A549 (cell line): ENCODE data around the gene STIP1. TPM values are rescaled to one million over a fixed set of nuclear protein-coding genes. Genes with fewer than 3 reads are reported as not detected.

ENCODE experiments used
- ATAC-seq, 2 experiments: fragments of 200-7000 bp in 1 of 2; fragments of >200 bp in 1 of 2; cut with Nextera tagmentation in 1 of 2; cut with Tn5 transposase in 1 of 2; 3 replicates each; pipeline versions ENCODE4 v1.8.0 to v1.9.1; 2018 to 2020; ENCODE audit warnings: mild to moderate bottlenecking in 1 of 2, moderate library complexity in 1 of 2
- CTCF ChIA-PET: fragments of 300-600 bp; sonication (Branson Sonifier 250); formaldehyde crosslinking; extraction: SDS; loops from one replicate; lab custom pipeline; 2021; ENCODE audit warnings: antibody characterized with exemption, inconsistent platforms; lab: Yijun Ruan, JAX
- POLR2A ChIA-PET: fragments of 350-600 bp; formaldehyde crosslinking; extraction: SDS; loops from one replicate; lab custom pipeline; 2021; ENCODE audit warnings: antibody characterized with exemption, inconsistent platforms; lab: Yijun Ruan, JAX
- DNase-seq, 2 experiments: peaks; one replicate each; pipeline versions ENCODE4 v3.0.0 to v3.0.0-alpha.2; 2011 to 2016; ENCODE audit warnings: low read depth in 1 of 2, low spot score in 1 of 2
- FAIRE-seq: peaks from 2 replicates; lab custom pipeline; 2011; peaks lifted over from hg19 to GRCh38; lab: Jason Lieb, UNC
- H3K27ac ChIP-seq, 2 experiments: fragments of >200 bp; sonication (Bioruptor Twin); formaldehyde crosslinking; 3 replicates each; pipeline ENCODE4 v1.5.1; 2016 to 2017
- H3K4me1 ChIP-seq: fragments of >200 bp; sonication (Bioruptor Twin); formaldehyde crosslinking; 3 replicates; pipeline ENCODE4 v1.6.1; 2016
- H3K4me2 ChIP-seq: fragments of >200 bp; sonication (Bioruptor Twin); formaldehyde crosslinking; 3 replicates; pipeline ENCODE4 v1.6.1; 2016
- H3K4me3 ChIP-seq: fragments of >200 bp; sonication (Bioruptor Twin); formaldehyde crosslinking; 3 replicates; pipeline ENCODE4 v1.5.1; 2016
- H3K9me3 ChIP-seq: fragments of >200 bp; sonication (Bioruptor Twin); formaldehyde crosslinking; 3 replicates; pipeline ENCODE4 v1.6.1; 2016
- CBX2 ChIP-seq: fragments of 200-600 bp; sonication (generic); IDR thresholded peaks from 2 replicates; pipeline ENCODE4 v1.6.1; 2016; ENCODE audit warnings: low read depth, mild to moderate bottlenecking, borderline replicate concordance
- CBX8 ChIP-seq: fragments of 200-600 bp; sonication (generic); IDR thresholded peaks from 2 replicates; pipeline ENCODE4 v1.6.1; 2016
- CHD2 ChIP-seq: fragments of 150-350 bp; IDR thresholded peaks from 2 replicates; pipeline ENCODE4 v1.6.1; 2014; ENCODE audit warnings: low read length; ENCODE audit not compliant: partially characterized antibody
- EHF ChIP-seq: fragments of 250-450 bp; sonication (Bioruptor Pico); IDR thresholded peaks from 2 replicates; pipeline ENCODE4 v1.5.0; 2020; ENCODE audit warnings: mild to moderate bottlenecking
- EHMT2 ChIP-seq: fragments of 200-600 bp; sonication (generic); IDR thresholded peaks from 2 replicates; pipeline ENCODE4 v1.6.1; 2016; ENCODE audit warnings: antibody characterized with exemption, low read depth, mild to moderate bottlenecking, moderate library complexity
- ESRRA ChIP-seq: fragments of 150-350 bp; IDR thresholded peaks from 2 replicates; pipeline ENCODE4 v1.6.1; 2014; ENCODE audit warnings: mild to moderate bottlenecking, low read length, borderline replicate concordance
- GATA3 ChIP-seq: IDR thresholded peaks from 2 replicates; pipeline ENCODE4 v1.6.1; 2012; ENCODE audit warnings: borderline replicate concordance
- HOXA7 ChIP-seq: fragments of 250-450 bp; sonication (Bioruptor Pico); IDR thresholded peaks from 2 replicates; pipeline ENCODE4 v1.5.0; 2020; ENCODE audit warnings: mild to moderate bottlenecking, moderate library complexity
- HOXB13 ChIP-seq: fragments of 250-450 bp; sonication (Bioruptor Pico); IDR thresholded peaks from 2 replicates; pipeline ENCODE4 v1.5.0; 2020; ENCODE audit warnings: low read depth, mild to moderate bottlenecking, moderate library complexity
- JUN ChIP-seq, 2 experiments: fragments of >200 bp; sonication (Bioruptor Twin); formaldehyde crosslinking; IDR thresholded peaks; 2 replicates in 1 of 2; 3 replicates in 1 of 2; pipeline ENCODE4 v1.6.1; 2016 to 2017
- JUNB ChIP-seq: fragments of >200 bp; sonication (Bioruptor Twin); formaldehyde crosslinking; IDR thresholded peaks from 2 replicates; pipeline ENCODE4 v1.6.1; 2016
- KDM1A ChIP-seq: fragments of 200-600 bp; sonication (generic); IDR thresholded peaks from 2 replicates; pipeline ENCODE4 v1.6.1; 2016; ENCODE audit warnings: low read depth, mild to moderate bottlenecking
- KDM5A ChIP-seq: fragments of 200-600 bp; sonication (generic); IDR thresholded peaks from 2 replicates; pipeline ENCODE4 v1.6.1; 2016; ENCODE audit warnings: antibody characterized with exemption, mild to moderate bottlenecking
- MYC ChIP-seq: IDR thresholded peaks from 2 replicates; pipeline ENCODE4 v1.6.1; 2012; ENCODE audit warnings: mild to moderate bottlenecking, inconsistent platforms, low read length, improper control_type of control experiment, borderline replicate concordance
- NPAS2 ChIP-seq: fragments of 250-450 bp; sonication (Bioruptor Pico); IDR thresholded peaks from 2 replicates; pipeline ENCODE4 v1.8.0; 2022; ENCODE audit warnings: mild to moderate bottlenecking, moderate library complexity, borderline replicate concordance
- NR3C1 ChIP-seq: fragments of >200 bp; sonication (Bioruptor Twin); formaldehyde crosslinking; IDR thresholded peaks from 3 replicates; pipeline ENCODE4 v1.6.1; 2017
- RARB ChIP-seq: fragments of 250-450 bp; sonication (Bioruptor Pico); IDR thresholded peaks from 2 replicates; pipeline ENCODE4 v1.8.0; 2021; ENCODE audit warnings: mild to moderate bottlenecking, moderate library complexity
- RFX5 ChIP-seq: fragments of 450-650 bp; IDR thresholded peaks from 2 replicates; pipeline ENCODE4 v1.7.1; 2014; ENCODE audit warnings: antibody characterized with exemption, mild to moderate bottlenecking, moderate library complexity
- RNF2 ChIP-seq: fragments of 200-600 bp; sonication (generic); IDR thresholded peaks from 2 replicates; pipeline ENCODE4 v1.6.1; 2016; ENCODE audit warnings: low read depth, mild to moderate bottlenecking, antibody characterized with exemption, moderate library complexity, borderline replicate concordance
- SMC3 ChIP-seq: fragments of >200 bp; sonication (Bioruptor Twin); formaldehyde crosslinking; IDR thresholded peaks from 3 replicates; pipeline ENCODE4 v1.6.1; 2018; ENCODE audit warnings: inconsistent platforms
- SREBF2 ChIP-seq: fragments of 450-650 bp; IDR thresholded peaks from 2 replicates; pipeline ENCODE4 v1.6.1; 2014; ENCODE audit warnings: mild to moderate bottlenecking, moderate library complexity
- TFCP2L1 ChIP-seq: fragments of 250-450 bp; sonication (Bioruptor Pico); IDR thresholded peaks from 2 replicates; pipeline ENCODE4 v1.5.0; 2021; ENCODE audit warnings: mild to moderate bottlenecking
- ZC3H11A ChIP-seq: fragments of 450-650 bp; IDR thresholded peaks from 2 replicates; pipeline ENCODE4 v1.6.1; 2014; ENCODE audit warnings: antibody characterized with exemption, mild to moderate bottlenecking
- ZFP36 ChIP-seq: fragments of 450-650 bp; IDR thresholded peaks from 2 replicates; pipeline ENCODE4 v1.6.1; 2014; ENCODE audit warnings: borderline replicate concordance; ENCODE audit not compliant: partially characterized antibody
- ZNF302 ChIP-seq: fragments of 250-450 bp; sonication (Bioruptor Pico); IDR thresholded peaks from 2 replicates; pipeline ENCODE4 v1.9.0; 2021; ENCODE audit warnings: inconsistent platforms, mild to moderate bottlenecking, moderate library complexity
- WGBS: methylation state at CpG from one replicate; pipeline ENCODE4 v1.1.6; 2017; ENCODE audit errors: missing lambda C conversion rate; 5-methylcytosine and 5-hydroxymethylcytosine counted together
- polyA plus RNA-seq, 4 experiments: library from polyadenylated mRNA; depleted of rRNA in 3 of 4; stranded (reverse); fragments of >200 nt; fragmentation: RNase III in 1 of 4; extraction: RNeasy Plus Mini Kit Qiagen cat#74134 plus additional on column Dnase treatment in 1 of 4; gene quantifications; 2 replicates in 3 of 4; 3 replicates in 1 of 4; pipeline ENCODE4 v1.2.3, GENCODE V29; 2011 to 2017
- TF ChIP-seq, protein P1 (sequence below): IDR thresholded peaks from 2 replicates; pipeline ENCODE4 v1.6.1; 2012
- TF ChIP-seq, protein P2 (sequence below): fragments of 250-450 bp; sonication (Bioruptor Pico); IDR thresholded peaks from 2 replicates; pipeline ENCODE4 v1.5.0; 2021; ENCODE audit warnings: mild to moderate bottlenecking, moderate library complexity, borderline replicate concordance
- TF ChIP-seq, protein P3 (sequence below): fragments of >200 bp; sonication (Bioruptor Twin); formaldehyde crosslinking; IDR thresholded peaks from 3 replicates; pipeline ENCODE4 v1.6.1; 2016
- TF ChIP-seq, protein P4 (sequence below): IDR thresholded peaks from 2 replicates; pipeline ENCODE4 v1.6.1; 2012
- TF ChIP-seq, protein P5 (sequence below): fragments of 250-450 bp; sonication (Bioruptor Pico); IDR thresholded peaks from 2 replicates; pipeline ENCODE4 v1.5.0; 2020; ENCODE audit warnings: low read depth, mild to moderate bottlenecking, moderate library complexity

Gene STIP1
- polyA plus RNA-seq, 2 of the 4 experiments (the other 2 are of a cell fraction): 288 to 297 TPM

DNA sequence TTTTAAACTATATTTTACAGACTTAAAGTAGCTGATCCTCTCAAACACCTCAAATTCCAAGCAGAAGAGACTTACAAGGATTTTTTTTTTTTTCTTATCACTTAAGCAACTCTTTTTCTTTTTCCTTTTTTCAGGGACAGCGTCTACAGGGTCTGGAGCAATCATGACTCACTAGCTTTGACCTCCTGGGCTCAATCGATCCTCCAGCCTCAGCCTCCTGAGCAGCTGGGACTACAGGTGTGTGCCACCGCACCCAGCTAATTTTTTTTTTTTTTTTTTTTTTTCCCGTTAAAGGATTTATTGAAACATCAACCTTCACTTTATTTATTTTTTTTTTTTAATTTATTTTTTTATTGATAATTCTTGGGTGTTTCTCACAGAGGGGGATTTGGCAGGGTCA, 15.6 kb upstream of the STIP1 start:
- POLR2A ChIA-PET: no interaction called here
- CTCF ChIA-PET: interaction anchor here (0.6 to 2.0 kb wide), 4 partner anchors 9 to 133 kb away, joined by 3 to 7 read pairs (median 4); no protein-coding TSS in a partner anchor
- no peak overlapping the region for H3K4me2 ChIP-seq
- no peak for FAIRE-seq
- DNase-seq: no peak
- H3K4me1 ChIP-seq: peaks cover 6% of the 10 kb centered on the region; the same call in 1 of the 3 replicates
- H3K4me3 ChIP-seq: no peak overlapping the region
- no peak overlapping the region for H3K27ac ChIP-seq
- TF ChIP-seq ZFP36 (no peak), HOXA7 (CRISPR knock-in tag) (no peak), HOXB13 (CRISPR knock-in tag) (no peak), TFCP2L1 (CRISPR knock-in tag) (no peak), JUN (IDR thresholded peaks at IDR 0.05) (no peak)
- TF ChIP-seq, protein P1, sequence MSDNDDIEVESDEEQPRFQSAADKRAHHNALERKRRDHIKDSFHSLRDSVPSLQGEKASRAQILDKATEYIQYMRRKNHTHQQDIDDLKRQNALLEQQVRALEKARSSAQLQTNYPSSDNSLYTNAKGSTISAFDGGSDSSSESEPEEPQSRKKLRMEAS: no peak
- no peak for ATAC-seq
- WGBS: 76% methylated on average over 4 of the region's 4 CpGs
- H3K9me3 ChIP-seq: no peaks in the 10 kb centered on the region; the same call in 1 of the 3 replicates

DNA sequence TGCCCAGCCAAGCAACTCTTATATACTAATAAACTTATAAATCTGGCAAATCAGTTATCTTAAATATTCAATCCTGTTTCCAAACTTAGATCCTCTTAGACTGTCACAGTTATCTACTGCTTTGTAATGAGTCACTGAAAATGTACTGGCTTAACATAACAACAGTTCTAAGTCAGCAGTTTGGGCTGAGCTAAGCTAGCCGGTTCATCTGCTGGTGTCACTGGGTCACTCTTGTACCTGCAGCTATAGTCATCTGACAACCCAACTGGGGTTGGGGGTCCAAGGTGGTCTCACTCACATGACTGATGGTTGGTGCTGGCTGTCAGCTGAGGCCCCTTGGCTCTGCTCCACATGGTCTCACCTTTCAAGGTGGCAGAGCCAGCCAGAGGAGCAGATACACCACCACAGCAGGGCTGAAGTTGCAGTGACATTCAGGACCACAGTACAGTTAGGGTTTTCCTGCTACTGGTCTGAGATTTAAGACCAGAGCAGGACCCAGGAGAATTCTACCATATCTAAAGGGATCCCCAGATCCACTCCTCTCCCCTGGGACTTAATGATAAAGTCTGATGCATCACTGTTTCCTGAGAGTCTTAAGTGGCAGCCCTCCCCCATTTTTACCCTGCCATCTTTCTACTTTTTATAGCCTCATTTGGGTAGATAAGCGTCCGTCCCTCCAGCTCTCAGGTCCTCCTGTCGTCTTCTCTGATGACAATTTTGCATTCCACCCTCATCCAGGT, 12.2 kb upstream of the STIP1 start:
- 85% methylated on average over 4 of the region's 4 CpGs for WGBS
- POLR2A ChIA-PET: no interaction called here
- peak; percentile 56 to 65; a peak in 4 of 6 replicates for ATAC-seq

DNA sequence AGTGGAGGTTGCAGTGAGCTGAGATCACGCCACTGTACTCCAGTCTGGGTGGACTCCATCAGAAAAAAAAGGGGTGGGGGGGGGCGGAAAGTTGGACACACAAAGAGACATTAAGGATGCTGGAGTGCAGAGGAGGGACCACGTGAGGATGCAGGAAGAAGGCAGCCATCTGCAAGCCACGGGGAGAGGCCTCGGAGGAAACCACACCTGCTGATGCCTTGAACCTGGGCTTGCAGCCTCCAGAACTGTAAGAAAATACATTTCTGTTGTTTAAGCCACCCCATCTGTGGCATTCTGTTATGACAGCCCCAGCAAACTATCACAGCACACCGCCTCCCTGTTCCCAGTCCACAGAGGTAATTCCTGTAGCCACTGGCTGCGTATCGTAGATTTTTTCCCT, 9.2 kb upstream of the STIP1 start:
- FAIRE-seq (no peak), ATAC-seq (no peak), DNase-seq (no peak)
- H3K9me3 ChIP-seq: no peaks in the 10 kb centered on the region; the same call in 1 of the 3 replicates
- no peak overlapping the region for H3K4me2 ChIP-seq
- WGBS: 83% methylated on average over 8 of the region's 8 CpGs
- CTCF ChIA-PET: no interaction called here
- POLR2A ChIA-PET: no interaction called here
- peaks cover 10% of the 10 kb centered on the region for H3K4me1 ChIP-seq
- no peak overlapping the region for H3K4me3 ChIP-seq
- H3K27ac ChIP-seq: no peak overlapping the region
- TF ChIP-seq RNF2 (no peak), GATA3 (no peak), EHMT2 (no peak), CHD2 (no peak), HOXA7 (CRISPR knock-in tag) (no peak), NPAS2 (CRISPR knock-in tag) (no peak), RFX5 (no peak), CBX2 (no peak), JUNB (no peak), SREBF2 (no peak)
- TF ChIP-seq, protein P2, sequence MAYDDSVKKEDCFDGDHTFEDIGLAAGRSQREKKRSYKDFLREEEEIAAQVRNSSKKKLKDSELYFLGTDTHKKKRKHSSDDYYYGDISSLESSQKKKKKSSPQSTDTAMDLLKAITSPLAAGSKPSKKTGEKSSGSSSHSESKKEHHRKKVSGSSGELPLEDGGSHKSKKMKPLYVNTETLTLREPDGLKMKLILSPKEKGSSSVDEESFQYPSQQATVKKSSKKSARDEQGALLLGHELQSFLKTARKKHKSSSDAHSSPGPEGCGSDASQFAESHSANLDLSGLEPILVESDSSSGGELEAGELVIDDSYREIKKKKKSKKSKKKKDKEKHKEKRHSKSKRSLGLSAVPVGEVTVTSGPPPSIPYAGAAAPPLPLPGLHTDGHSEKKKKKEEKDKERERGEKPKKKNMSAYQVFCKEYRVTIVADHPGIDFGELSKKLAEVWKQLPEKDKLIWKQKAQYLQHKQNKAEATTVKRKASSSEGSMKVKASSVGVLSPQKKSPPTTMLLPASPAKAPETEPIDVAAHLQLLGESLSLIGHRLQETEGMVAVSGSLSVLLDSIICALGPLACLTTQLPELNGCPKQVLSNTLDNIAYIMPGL: no peak
- TF ChIP-seq, protein P3, sequence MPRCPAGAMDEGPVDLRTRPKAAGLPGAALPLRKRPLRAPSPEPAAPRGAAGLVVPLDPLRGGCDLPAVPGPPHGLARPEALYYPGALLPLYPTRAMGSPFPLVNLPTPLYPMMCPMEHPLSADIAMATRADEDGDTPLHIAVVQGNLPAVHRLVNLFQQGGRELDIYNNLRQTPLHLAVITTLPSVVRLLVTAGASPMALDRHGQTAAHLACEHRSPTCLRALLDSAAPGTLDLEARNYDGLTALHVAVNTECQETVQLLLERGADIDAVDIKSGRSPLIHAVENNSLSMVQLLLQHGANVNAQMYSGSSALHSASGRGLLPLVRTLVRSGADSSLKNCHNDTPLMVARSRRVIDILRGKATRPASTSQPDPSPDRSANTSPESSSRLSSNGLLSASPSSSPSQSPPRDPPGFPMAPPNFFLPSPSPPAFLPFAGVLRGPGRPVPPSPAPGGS: no peak
- TF ChIP-seq, protein P4, sequence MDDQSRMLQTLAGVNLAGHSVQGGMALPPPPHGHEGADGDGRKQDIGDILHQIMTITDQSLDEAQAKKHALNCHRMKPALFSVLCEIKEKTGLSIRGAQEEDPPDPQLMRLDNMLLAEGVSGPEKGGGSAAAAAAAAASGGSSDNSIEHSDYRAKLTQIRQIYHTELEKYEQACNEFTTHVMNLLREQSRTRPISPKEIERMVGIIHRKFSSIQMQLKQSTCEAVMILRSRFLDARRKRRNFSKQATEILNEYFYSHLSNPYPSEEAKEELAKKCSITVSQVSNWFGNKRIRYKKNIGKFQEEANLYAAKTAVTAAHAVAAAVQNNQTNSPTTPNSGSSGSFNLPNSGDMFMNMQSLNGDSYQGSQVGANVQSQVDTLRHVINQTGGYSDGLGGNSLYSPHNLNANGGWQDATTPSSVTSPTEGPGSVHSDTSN: no peak

More for the DNA sequence above, 12.2 kb upstream of the STIP1 start:
- Histone ChIP-seq H3K4me2 (no peak overlapping the region), H3K4me1 (no peaks in the 10 kb centered on the region), H3K9me3 (no peaks in the 10 kb centered on the region; the same call in 1 of the 3 replicates), H3K4me3 (no peak overlapping the region), H3K27ac (no peak overlapping the region)
- TF ChIP-seq, protein P2: no peak
- no peak for TF ChIP-seq RARB (CRISPR knock-in tag)
- TF ChIP-seq ZC3H11A: no peak
- TF ChIP-seq KDM5A: no peak
- TF ChIP-seq EHF (CRISPR knock-in tag): no peak
- no peak for TF ChIP-seq JUN (IDR thresholded peaks at IDR 0.05)
- TF ChIP-seq MYC: no peak
- no peak for TF ChIP-seq CBX8
- TF ChIP-seq ZNF302: no peak
- no peak for TF ChIP-seq ESRRA
- TF ChIP-seq SMC3: no peak
- TF ChIP-seq, protein P5, sequence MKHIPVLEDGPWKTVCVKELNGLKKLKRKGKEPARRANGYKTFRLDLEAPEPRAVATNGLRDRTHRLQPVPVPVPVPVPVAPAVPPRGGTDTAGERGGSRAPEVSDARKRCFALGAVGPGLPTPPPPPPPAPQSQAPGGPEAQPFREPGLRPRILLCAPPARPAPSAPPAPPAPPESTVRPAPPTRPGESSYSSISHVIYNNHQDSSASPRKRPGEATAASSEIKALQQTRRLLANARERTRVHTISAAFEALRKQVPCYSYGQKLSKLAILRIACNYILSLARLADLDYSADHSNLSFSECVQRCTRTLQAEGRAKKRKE (CRISPR knock-in tag): no peak
- no peak for TF ChIP-seq NR3C1
- TF ChIP-seq, protein P1: no peak
- TF ChIP-seq EHMT2: no peak
- no peak for TF ChIP-seq HOXA7 (CRISPR knock-in tag)
- TF ChIP-seq KDM1A: no peak
- CTCF ChIA-PET: interaction anchor here (1.0 kb wide), 3 partner anchors 21 to 24 kb away, joined by 3 to 4 read pairs (median 3); no protein-coding TSS in a partner anchor
- DNase-seq (no peak), FAIRE-seq (no peak)
